GM03348 (cell line): ENCODE results near the gene PRKAA2.
"Not testable (repeated sequence)": the region's sequence is repeated elsewhere in the genome, so short reads cannot be mapped to it uniquely, and the experiment has no call there.

Experiments
- DNase-seq: peaks from one replicate; pipeline ENCODE4 v3.0.0; 2012; ENCODE audit warnings: low spot score

The PRKAA2 gene

DNA sequence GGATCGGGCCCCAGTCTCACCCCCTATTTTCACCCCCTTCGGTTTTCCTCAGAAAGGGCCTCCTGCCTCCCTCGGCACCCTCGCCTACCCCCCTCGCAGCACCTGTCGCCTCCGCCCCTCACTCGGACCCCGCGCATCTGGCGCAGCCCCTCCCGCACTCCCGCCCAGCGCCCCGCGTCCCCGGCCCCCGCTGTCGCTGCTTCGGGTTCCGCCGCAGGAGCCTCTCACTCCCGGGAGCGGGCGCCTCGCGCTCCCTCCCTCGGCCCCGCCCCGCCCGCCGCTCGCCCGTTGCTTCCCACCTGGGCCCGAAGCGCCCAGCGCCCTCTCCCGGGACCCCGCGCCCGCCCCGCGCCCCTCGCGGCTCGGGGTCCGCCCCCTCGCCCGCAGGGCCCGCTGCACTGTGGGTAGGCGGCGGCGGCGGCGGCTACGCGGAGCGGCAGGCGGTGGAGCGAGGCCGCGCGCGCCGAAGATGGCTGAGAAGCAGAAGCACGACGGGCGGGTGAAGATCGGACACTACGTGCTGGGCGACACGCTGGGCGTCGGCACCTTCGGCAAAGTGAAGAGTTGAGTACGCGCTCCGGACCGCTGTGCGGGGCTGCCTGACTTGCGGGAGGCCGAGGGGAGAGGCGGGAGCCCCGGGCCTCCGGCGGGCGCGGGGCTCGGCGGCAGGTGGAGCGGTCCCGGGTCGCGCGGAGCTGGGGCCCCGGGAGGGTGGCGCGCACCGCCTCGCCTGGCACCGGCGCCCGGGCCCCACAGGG, at the start of gene PRKAA2:
PRKAA2 (plus strand) TSS at position 396 of the 758 bp plus-strand sequence; CDS start at position 470, 74 bp downstream.
- DNase-seq, result peak; percentile 74

DNA sequence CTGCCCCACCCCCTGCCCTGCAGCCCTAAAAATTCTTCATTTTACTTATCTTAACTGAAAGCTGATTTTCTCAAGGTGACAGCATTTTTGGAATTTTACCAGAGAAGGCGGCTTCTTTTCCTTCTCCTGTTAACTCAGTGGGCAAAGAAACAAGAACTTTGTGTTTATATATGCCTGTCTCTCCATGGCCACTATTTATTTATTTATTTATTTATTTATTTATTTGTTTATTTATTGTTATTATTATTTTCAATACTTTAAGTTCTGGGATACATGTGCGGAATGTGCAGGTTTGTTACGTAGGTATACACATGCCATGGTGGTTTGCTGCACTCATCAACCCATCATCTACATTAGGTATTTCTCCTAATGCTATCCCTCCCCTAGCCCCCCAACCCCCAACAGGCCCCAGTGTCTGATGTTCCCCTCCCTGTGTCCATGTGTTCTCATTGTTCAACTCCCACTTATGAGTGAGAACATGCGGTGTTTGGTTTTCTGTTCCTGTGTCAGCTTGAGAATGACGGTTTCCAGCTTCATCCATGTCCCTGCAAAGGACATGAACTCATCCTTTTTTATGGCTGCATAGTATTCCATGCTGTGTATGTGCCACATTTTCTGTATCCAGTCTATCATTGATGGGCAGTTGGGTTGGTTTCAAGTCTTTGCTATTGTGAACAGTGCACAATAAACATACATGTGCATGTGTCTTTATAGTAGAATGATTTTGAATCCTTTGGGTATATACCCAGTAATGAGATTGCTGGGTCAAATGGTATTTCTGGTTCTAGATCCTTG, 49.5 kb upstream of the PRKAA2 start:
- not testable (repeated sequence) for DNase-seq

DNA sequence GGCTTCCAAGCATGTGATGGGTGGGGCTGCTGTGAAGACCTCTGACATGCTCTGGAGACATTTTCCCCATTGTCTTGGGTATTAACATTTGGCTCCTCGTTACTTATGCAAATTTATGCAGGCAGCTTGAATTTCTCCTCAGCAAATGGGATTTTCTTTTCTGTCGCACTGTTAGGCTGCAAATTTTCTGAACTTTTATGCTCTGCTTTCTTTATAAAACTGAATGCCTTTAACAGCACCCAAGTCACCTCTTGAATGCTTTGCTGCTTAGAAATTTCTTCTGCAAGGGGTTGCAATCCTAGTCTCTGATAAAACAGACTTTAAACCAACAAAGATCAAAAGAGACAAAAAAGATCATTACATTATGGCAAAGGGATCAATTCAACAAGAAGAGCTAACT, 35.0 kb upstream of the PRKAA2 start:
- not testable (repeated sequence) for DNase-seq

DNA sequence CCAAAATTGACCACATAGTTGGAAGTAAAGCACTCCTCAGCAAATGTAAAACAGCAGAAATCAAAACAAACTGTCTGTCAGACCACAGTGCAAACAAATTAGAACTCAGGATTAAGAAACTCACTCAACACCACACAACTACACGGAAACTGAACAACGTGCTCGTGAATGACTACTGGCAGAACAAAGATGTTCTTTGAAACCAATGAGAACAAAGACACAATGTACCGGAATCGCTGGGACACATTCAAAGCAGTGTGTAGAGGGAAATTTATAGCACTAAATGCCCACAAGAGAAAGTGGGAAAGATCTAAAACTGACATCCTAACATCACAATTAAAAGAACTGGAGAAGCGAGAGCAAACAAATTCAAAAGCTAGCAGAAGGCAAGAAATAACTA, 34.3 kb upstream of the PRKAA2 start:
- not testable (repeated sequence) for DNase-seq

DNA sequence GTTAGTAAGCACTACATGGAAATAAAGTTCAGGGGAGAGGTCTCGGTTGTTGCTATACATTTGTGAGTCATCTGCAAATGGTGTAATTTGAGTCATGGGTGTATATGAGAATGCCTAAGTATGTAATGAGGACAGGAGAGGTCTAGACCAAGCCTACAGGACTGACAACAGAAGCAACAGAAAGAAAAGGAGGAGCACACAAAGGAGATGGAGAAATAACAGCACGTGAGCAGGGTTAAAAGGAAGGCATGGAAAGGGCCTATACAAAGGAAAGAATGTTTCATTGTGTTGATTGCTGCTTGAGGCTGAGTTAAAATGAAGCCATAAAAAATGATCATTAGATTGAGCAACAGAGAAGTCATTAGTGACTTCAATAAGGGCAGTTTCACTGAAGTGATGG, 28.0 kb upstream of the PRKAA2 start:
- no peak for DNase-seq

DNA sequence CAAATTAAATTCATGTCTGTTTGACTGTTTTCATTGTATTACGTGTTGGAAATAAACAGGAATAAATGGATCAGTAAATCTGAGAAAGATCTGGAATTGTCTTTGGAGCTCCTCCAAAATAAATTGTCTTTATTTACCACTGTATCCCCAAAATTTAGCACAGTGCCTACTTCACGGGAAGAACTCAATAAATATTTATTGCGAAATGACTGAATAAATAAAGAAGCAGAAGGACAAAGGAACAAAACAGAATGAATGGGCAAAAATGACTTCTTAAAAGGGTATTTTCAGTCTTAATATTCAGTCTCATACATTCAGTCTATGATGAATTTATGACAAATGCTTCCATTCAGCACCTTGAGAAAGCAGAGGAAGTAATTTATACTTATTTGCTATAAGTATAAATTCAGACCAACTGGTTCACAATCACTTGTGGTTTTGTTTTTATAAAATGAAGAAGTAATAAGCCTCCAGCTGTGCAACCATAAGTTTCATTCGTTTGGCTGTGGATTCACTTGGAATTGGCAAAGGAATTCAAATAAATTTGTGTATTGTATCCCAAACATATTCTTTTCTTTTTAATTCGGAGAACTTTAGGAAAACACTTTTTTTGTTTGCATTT, 19.2 kb upstream of the PRKAA2 start:
- DNase-seq, result no peak

DNA sequence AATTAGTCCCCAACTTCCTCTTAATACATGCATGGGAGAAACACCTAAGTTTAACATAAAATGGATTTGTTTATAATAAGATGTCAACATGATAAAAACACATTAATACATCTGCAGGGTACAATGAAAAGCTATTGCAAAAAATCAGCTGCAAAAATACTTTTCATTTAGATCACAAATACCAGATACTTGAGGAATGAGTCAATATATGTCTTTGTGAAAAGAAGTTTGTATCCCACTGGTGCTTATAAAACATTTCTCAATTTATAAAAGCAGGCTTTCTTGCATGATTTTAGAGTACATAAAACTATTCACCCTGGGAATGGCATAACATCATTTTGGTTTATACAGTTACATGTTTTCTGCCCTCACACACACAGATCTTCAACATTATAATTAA, 18.6 kb upstream of the PRKAA2 start:
- DNase-seq, result peak; percentile 56

DNA sequence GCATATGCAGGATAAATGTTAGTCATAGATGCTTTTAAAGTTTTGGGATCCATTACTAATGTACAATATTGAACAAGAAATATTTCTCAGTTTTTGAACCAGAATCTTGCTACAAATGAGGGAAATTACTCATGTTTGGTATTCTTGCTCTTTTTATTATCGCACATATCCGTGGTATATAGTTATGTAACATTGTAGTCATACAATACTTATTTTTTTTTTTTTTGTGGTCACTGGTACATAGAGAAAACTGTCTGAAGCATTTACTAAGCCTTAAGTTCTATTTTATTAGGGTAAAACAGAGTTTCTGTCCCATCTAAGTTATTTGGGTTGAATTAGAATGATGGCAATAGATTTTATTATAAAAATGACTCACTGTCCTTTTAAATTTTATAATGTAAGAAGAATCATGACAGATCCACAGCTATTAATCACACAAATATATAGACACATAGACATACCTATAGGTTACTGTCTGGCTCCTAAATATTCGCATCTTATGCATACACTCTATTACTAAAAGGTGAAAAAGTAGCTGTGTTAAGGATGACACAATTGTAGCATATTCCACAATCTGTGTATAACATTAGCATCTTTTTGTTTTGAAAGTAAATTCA, 18.0 kb upstream of the PRKAA2 start:
- DNase-seq, result peak; percentile 24

DNA sequence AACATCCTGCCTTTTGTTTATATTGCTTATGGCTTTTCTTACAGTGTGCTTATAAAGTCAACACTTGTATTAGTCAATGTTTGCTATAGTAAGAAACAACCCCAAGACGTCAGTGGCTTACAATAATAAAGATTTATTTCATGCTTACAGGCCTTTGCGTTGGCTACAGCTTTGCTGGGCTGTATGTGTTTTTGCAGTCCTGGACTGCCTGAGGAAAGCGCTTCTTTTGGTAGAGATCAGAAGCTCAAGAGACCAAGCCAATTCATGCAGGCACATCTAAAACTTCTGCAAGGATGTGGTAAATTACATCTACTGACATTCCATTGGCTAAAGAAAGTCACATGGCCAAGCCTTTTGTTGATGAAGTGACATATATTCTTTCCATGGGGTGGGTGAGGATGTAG, 17.5 kb upstream of the PRKAA2 start:
- DNase-seq, result no peak

DNA sequence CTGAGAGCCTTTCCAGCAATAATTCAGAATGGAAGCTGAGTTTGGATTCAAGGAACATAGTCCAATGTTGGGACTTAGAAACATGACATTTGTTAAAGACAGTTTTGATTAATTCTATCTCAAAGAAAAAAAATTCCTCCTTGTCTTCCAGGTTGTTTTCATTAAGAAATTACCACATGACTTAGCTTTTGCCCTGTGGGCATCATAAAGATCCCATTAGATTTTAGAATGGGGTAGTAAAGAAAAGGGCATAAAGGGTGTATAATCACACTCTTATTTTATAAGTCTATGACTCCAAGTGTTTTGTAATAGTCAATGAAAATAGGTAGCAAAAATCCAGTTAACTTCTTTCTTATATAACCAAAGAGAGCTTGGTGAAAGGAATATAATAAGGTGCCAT, 14.3 kb upstream of the PRKAA2 start:
- DNase-seq, result no peak

DNA sequence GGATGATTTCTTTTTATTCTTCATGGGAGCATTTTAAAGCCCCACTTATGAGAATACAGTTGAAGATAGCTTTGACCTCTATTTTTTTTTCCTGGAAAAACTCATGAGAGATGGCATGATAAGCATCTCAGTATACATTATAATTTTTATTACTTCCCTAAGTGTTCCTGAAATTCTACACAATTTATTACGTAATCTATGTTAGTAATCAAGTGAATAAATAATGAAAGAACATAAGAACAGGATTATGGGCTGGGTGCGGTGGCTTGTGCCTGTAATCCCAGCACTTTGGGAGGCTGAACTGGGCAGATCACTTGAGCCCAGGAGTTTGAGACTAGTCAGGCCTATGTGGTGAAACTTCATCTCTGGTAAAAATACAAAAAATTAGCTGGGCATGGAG, 13.2 kb upstream of the PRKAA2 start:
- no peak for DNase-seq

DNA sequence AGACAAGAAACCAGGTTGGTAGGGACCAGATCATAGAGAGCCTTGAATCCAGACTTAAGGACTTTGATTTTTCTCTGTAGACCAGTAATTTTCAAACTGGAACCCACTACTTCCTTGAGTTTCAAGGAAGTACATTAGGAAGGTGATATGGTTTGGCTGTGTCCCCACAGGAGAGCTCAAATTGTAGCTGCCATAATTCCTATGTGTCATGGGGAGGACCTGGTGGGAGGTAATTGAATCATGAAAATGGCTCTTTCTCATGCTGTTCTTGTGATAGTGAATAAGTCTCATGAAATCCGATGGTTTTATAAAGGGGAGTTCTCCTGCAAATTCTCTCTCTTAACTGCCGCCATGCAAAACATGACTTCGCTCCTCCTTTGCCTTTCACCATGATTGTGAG, 10.1 kb upstream of the PRKAA2 start:
- no peak for DNase-seq

DNA sequence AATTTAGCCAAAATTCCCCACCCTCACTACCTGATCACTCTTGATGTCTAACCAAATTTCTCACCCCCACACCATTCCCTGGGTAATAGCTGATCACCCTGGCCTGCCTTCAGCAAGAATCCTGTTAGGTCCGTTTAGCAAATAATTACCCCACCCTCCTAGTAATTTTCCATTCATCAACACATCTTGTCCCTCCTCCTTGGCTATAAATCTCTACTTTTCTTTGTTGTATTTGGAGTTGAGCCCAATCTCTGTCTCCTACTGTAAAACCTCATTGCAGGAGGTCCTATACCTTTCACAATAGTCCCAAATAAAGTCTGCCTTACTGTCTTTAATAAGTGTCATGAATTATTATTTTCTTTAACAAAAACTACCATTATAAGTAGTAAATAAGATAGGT, 6.9 kb upstream of the PRKAA2 start:
- DNase-seq, result no peak

DNA sequence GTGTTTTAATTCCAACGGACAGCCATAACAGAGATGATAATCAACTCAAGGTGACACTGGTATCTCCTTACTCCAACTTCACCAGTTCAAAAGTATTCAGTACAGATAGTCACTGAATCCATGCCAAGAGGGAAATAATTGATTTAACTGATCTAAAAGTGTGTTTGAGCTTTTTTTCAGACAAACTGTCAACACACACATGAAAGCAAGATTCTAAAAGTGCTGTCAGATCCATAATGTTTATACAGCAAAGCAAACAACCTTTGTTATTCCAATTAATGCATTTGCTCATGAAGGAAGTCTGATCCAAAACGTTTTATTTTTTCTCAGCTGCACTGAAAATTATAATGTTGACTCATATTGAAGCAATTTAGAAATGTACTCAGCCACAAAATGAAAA, 5.9 kb upstream of the PRKAA2 start:
- DNase-seq, result peak; percentile 12

DNA sequence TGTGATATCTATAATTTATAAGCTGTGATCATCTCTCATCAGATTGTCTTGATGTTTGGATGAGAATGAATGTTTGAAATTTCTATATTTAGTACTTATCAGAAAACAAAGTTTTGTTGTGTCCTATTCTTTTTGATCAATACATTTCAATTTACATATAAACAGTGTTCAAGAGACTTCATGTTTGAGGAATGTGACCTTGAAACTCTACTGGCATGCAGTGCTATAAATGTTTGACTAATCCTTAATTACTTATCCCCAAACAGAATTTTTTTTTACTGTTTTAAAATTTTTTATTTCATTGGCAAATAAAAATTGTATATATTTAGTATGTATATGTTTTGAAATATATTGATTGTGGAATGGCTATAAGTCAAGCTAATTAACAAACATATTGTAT, 1.5 kb upstream of the PRKAA2 start:
- no peak for DNase-seq

DNA sequence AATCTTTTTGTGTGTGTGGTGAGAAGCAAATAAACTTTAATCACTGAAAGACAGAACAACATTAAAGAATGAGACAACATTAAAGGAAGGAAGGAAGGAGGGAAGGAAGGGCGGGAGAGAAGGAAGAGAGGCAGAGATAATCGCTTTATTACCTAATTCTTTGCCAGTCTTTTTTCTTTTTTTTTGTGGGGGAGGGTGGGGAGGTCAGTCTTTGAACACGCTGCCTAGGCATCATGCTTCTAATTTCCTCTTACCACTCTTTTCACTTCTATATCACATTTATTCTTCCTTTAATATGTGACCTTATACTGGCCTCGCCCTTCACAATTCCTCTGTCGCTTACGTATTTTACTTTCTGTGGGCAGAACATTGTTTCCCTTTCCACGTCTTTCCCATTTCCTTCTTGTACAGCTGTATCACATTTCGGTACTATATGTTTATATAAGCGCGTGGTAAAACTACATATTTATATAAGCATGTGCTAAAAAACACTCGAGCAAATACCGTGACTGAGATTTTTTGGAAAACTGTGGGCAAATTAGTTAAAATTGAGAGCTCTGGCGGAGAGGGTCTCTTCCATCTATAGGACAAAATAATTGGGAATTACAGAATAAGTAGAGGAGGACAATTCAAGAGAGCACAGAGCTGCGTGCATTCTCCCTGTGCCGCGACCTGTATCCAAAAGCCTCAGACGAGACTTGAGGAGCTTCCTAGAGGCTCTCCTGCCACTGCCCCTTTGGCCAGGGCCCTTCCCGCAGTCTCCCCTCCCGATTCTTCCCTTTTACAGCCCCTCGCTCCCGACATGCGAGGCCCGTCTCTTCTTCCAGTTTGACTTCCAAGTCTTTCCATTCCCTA, 823 bp upstream of the PRKAA2 start:
- DNase-seq, result peak; percentile 20

DNA sequence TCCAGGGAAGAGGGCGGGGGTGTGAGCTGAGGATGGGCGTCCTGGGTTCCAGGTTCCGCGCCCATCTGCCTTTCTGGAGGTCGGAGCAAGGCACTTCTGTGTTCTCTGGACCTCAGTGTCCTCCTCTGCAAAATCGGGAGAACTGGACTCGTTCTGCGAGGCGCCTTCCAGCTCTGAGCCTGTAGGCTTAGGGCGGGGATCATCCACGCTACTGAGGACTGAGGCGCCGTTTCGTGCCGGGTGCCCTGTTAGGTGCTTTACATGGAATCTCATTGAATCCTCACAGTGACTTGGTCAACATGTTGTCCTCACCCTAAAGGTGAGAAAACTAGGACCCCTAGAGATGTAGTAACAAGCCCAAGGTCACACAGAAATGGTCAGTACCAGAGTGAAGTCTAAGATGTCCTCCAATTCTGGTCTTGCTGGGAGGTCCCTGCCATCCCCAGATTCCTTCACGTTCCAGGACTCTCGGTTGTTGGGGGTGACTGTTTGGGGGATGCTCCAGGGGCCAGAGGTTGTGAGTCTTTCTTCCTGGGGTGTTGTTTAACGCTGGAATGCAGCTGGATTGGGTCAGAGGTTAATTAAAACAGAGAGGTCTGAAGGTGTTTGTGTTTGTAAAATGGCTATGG, 677 bp downstream of the PRKAA2 start:
- peak; percentile 3 for DNase-seq

DNA sequence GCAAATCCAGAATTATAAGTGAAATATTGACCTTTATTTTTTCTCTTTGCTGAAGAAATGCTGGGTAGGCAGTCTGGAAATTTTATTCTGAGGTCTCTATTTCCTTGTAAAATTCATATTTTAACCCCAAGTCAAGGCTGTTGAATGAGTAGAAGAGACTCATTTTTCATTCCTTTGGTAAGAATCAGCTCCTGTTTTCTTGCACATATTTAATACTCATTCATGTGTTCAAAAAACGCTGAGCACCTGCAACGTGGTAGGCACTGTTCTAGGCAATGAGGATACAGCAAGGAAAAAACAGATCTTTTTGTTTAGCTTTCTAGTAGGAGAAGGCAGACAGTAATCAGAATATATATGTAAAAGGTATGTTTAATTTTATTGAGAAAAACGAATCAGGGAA, 1.5 kb downstream of the PRKAA2 start:
- no peak for DNase-seq

DNA sequence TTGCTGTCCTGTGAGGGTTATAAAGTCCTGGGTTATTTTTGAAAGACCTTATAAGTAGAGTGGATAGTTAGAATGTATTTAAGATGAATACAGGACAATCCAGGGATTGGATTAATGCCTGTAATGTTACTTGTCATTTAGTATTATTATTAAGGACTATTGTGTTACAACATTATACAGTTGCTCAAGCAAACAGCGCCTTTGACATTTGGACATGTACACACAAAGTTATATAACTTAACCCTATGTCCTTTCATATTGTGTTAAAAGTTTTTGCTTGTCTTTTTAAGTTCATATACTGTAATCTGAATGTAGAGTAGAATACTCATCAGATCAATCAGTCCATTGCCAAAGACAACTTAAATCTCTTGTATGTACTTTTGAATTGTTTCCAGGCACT, 2.0 kb downstream of the PRKAA2 start:
- DNase-seq, result no peak

DNA sequence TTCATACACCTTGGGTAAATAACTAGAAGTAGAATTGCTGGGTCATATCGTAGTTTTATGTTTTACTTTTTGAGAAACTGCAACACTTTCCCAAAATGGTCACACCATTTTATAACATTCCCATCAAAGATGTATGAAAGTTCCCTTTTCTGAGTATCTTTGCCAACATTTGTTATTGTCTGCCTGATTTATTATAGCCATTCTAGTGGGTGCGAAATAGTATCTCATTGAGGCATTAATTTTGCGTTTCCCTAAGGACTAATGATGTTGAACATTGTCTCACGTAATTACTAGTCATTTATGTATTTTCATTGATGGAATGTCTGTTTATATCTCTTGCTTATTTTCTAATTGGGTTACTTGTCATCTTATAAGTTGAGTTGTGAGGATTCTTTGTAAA, 3.4 kb downstream of the PRKAA2 start:
- DNase-seq, result no peak
